GM19240 (cell line): ENCODE results near the gene OR5M8.

Experiments
- DNase-seq: peaks from one replicate; pipeline ENCODE4 v3.0.0; 2011; ENCODE audit warnings: low spot score; ENCODE audit not compliant: insufficient read length

OR5M8 gene

GRCh38 chr11:56491270-56491669 lies at the start of gene OR5M8:
TSS of gene OR5M8 (minus strand) at chr11:56491370. CDS start at chr11:56491370, 0 bp downstream.
- no peak for DNase-seq

DNA sequence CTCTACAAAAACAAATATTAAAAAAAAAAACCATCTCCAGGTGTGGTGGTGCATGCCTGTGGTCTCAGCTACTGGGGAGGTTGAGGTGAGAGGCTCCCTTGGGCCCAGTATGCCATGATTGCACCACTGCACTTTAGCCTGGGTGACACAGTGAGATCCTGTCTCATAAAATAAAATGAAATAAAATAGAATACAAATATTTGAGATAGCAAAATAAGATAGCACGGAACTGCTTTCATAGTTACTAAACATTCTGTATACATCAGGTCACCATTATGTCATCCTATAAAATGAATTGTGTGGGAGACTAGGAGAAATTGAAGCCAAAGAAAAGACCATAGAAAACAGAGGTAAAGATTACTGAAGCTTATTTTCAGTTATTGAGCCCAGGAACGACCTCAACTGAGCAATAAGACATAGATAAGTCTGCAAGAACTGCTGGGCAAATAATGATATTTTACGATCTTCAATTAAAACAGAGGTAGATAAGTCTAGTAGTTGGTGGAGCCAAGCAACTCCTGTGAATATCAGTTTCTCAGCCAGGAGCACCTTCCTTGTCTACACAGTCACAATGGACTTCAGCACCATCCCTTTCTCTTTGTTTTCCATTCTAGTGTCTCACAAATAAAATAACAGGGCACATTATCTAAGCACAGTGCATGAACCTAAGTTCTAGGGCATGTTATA lies 42.0 kb upstream of the OR5M8 start:
- DNase-seq, result no peak

DNA sequence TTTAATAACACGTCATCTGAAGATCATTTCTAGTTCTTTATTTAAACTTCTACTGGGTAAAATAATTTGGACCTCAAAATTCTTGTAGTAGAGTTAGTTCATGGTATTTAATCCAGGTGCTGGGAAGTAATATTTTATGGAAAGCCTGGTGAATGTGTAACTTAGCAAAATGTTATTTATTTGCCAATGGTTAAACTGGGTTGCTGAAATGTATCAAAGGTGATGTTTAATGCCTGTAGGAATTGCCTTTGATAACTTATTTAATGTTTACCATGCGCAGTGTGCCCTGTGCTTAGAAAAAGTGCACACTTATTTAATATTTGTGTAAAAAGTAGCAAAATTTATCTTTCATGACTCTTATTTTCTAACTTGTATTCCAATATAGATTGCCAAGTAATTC lies 40.7 kb upstream of the OR5M8 start:
- no peak for DNase-seq

GRCh38 chr11:56522008-56522407 lies 30.8 kb upstream of the OR5M8 start:
- no peak for DNase-seq

DNA sequence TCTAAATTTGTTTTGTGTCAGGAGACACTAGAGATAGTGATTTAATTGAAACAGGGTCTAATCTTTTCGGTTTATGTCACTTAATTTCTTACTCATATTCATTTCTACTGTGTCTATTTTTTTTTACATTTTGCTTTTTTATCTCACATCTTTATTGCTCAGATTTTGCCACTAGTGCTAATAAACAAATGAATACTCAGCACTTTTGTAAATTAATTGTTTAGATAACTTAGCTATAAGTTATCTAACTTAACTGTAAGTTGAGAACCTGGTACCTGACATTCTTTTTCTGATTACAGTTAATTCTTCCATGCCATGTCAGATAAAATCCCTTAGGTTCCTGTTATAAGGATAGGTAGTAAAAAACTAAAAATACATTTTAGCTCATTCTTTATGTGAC lies 22.1 kb upstream of the OR5M8 start:
- DNase-seq, result no peak

DNA sequence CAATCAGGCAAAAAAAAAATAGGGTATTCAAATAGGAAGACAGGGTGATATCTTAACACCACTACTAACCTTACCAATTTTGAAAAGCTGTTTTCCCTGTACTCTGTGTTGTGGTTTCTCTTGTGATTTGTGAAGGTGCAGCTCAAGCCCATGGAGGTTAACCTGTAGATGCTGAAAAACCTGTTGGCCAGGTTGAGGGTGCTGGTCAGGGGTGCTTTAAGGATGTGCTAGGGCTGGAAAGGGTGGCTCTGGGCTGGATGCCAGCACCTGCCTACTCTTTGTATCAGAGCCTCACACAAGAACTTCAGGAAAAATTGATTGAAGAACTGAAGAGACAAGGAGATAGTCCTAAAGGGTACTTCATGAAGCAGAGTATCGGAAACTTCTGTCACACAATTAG lies 18.3 kb upstream of the OR5M8 start:
- DNase-seq, result no peak

DNA sequence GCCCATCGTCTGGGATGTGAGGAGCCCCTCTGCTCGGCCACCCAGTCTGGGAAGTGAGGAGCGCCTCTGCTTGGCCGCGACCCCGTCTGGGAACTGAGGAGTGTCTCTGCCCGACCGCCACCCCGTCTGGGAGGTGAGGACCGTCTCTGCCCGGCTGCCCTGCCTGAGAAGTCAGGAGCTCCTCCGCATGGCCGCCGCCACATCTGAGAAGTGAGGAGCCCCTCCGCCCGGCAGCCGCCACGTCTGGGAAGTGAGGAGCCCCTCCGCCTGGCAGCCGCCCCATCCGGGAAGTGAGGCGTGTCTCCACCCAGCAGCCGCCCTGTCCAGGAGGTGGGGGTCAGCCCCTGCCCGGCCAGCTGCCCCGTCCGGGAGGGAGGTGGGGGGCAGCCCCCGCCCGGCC lies 5.8 kb upstream of the OR5M8 start:
- DNase-seq, result no peak

- no peak for DNase-seq
Measured at GRCh38 chr11:56495117-56495516, 3.9 kb upstream of the OR5M8 start.

DNA sequence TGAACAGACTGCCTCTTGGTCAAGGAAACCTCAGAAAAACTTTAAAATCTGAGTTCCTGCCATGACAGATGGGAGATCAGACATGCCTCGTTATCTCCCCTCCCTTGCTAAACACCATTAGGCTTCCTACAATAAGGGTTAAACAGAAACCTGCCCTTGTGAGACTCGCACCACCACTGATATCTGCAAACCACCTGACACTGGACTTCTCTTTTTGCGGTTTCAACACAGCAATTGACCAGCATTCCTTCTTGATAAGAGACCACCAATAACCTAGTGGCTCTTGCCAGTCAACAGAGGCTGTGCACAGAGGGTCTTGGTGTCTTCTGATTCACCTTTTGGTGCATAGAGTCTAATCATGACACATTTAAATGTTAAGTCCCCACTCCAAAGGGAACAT lies 4.4 kb downstream of the OR5M8 start:
- DNase-seq, result no peak

DNA sequence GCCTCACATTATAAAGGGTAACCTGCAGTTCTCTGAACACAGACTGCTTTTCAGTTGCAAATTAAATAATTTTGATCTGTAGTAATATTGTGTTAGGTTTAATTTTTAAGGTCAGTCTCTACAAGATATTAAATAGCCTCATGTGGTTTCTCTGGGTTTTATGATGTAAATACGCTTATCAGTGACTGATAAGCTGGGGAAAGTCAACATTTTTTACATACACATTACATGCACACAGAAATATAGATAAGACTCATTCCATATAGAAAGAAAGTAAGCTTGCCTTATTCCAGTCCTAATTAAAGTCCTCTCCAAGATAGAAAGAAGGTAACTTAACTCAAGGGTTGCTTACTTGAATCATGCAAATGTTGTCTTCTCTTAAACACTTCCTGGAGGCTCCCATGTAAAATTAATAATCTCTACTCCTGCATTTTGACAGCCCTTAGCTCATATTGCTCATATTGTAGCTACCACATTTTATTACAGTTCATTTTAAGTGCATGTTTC lies 16.4 kb downstream of the OR5M8 start:
- DNase-seq, result no peak

DNA sequence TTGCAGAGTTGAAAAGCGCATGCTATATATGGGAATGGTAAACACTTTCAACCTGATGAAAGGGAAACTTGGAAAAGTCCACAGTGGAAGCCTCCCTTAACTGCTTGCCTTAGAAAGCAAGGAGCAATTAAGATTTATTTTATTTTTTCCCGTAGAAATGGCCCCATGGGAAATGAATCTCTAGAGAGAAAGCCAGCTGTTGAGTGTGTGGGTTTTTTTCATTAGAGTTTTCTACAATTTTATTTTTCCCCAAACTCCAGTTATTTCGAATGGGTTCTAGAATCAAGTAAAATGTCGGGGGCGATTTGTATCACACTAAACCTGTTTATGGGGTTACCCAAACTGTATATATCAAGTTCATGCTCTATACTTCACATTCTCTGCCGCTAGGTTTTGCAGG lies 17.9 kb downstream of the OR5M8 start, which contains the start of gene OR5M3:
Gene OR5M3, minus strand, starts transcription at position 101 of the 400 bp plus-strand sequence. CDS start 2,855 bp downstream, outside the sequence.
- DNase-seq, result no peak

- DNase-seq, result no peak
Measured at GRCh38 chr11:56457076-56457475, 34.1 kb downstream of the OR5M8 start.

DNA sequence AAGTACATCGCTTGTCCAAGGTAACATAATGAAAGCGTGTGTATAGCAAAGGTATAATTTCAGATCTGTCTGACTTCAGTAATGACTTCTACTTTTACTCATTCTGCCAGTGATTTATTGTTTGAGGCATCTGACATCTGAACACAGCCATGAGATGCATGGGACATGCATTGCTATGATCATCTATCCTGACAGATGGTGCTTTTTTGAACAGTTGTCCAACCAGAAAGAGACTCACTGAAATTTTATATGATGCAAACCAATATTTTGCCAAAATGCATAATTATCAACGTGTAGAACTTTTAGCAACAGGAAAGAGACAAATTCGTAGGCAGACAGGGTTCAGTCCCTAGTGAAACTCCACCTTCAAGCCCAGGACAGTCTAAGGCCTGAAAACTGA lies 37.6 kb downstream of the OR5M8 start:
- no peak for DNase-seq
